GM18507 (cell line): Measurements from ENCODE around the gene FCN3.
"Not testable (repeated sequence)": the region's sequence is repeated elsewhere in the genome, so short reads cannot be mapped to it uniquely, and the experiment has no call there.

Experiments
- DNase-seq: peaks from one replicate; pipeline ENCODE4 v3.0.0; 2011; ENCODE audit warnings: low read depth; ENCODE audit not compliant: insufficient read length; ENCODE audit errors: extremely low spot score
- FAIRE-seq: peaks from 2 replicates; lab custom pipeline; 2011; peaks lifted over from hg19 to GRCh38; lab: Jason Lieb, UNC

Gene FCN3

DNA sequence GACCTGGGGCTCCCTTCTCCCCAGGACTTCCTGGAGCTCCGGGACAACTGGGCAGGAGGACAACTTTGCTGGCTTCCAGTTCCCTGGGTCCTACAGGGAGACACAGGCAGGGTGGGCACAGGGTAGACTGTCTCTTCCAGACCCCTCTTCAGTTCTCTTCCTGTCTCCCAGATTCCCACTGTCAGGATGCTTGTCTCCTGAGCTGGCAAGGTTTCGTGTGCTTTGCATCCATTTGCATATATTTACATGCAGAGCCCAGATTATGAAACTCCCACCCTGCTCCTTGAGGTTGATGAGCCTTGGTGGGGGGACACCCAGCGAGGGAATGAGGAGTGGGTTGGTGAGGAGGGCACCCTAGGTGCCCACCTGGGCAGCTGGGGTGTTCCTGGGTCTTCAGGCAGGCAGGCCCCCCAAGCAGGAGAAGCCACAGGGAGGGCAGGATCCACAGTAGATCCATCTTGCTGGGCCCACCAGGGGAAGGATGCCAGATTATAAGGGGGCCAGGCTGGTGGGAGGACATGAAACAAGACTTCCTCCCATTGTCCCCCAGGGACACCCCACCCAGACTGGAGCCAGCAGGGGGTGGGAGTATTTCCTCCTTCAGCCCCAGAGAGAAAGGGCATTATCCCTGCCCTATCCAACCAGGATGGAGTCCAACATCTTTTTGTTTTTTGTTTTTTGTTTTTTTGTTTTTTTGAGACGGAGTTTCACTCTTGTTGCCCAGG, at the start of gene FCN3:
TSS of gene FCN3 (minus strand) at position 463 of the 725 bp plus-strand sequence. CDS start at position 457, 6 bp downstream.
- no peak for FAIRE-seq

DNA sequence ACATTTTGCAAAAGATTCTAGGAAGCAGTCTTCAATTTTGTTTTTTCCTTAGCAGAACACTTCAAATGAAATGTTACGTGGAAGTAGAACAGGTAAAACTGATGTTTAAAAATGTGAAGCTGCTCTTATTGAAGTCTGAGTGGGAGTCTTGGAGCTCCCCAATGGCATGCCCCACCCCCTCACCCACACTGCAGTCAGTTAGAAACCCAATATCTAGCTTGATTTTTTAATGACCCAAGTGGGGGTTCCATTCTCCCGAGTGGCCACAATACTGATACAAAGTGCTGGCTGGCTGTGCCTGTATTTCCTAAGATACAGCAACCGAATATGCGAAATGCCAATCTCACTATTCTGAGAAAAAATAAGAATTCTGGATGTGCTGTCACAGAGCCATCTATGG, 49.1 kb upstream of the FCN3 start:
- DNase-seq (no peak), FAIRE-seq (no peak)

More for the DNA sequence above, at the start of gene FCN3:
- no peak for DNase-seq

DNA sequence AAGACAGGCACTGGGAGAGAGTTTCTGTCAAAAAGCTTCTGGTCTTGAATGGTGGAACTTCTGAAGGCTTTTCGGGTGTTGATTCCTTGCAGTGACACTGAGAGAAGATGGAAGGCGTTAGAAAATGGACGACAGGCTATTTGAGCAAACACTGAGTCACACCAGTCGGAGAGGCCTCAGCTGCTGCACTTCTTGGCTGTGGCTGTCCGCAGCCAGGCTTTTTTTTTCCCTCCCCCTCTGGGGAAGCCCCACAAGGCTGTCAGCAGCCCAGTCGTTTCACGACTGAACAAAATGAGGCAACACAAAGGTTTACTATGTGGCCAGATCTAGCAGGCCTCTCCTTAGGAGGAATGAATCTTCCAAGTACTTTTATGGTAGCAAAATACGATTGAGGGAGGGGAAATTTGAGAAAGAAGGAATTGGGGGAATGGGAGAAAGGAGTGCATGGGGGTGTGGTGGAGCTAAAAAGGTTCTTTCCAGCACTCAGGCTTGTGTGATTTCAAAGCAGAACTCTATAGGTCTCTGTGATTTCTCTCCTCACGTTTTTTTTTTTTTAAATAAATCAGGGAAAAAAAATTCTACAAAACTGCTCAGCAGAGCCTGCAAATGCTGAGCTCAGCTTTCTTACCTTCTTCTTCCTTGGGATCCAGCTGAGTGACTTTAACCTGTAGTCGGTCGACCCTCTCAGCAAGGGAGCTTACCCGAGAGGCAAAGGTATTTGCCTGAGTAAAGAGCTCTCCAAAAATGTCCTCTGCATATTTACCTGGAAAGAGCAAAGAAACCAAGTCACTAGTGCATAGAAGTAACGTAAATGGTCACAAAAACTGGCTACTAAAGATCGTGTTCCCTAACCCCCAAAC, 43.9 kb upstream of the FCN3 start:
- FAIRE-seq: peak; percentile 92
- DNase-seq: no peak

DNA sequence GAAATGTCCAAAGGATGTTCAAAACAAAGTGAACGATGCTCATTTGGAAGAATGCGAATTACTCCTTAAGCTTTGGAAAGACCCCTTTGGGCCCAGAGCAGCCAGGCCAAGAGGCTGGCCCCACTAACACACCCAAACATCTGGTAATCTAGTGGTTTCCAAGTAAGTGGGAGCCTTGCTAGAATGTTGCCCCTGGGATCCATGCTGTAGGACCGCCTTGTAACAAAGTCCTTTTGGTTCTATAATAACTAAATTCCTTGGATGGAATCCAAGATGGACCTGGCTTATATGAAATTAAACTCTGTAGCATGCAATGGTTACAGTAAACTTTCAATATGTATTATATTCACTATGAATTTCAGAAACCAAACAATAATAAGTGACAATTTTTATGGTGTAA, 43.1 kb upstream of the FCN3 start:
- FAIRE-seq (no peak), DNase-seq (no peak)

DNA sequence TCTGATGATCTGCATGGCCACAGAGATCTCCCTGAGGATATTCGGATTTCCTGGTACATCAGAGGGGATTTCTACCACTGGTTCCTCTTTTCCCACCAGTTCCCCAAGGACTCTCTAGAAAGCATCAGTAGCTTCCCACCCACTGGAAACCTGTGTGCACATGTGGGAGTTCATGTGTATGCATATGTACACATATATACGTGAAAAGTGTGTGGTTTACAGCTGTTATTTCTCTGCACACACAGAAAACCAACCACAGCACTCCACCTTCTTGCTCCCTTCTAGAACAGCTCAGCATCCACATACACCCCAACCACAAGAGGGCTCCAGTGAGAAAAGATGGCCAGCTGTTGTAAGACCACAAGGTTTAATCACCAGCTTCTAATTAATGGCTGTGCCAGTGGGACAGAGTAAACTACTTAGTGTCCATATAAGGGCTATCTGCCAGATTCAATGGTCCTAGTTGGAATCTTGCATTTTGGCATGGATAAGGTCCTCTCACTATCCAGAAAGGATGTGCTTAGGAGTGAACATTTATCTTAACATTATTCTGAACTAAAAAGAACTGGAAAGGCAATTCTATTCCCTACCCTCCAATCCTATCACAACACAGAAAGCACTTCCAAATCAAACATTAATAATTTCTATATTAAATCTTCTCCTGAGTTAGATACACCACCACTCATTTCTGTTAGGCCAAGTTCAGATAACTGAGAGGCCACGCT, 41.9 kb upstream of the FCN3 start:
- FAIRE-seq (peak; percentile 86), DNase-seq (no peak)

DNA sequence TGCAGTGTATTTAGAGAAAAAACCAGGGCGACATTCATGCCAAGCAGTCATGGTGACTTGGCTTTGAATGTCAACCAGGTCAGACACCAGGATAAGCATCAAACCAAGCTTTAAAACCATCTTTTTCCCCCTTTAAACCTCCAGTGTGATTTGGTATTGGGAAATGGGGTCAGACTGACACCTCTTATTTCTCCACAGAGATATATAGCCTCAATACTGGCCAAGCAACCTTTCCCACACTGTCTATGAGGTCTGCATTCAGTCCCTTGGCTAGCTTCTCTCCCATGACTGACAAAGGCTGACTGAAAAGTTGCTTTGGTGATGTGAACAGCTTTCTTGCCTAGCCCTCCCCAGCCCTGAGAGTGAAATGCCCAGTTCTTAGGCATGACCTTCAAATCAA, 39.5 kb upstream of the FCN3 start:
- no peak for DNase-seq
- FAIRE-seq: no peak

DNA sequence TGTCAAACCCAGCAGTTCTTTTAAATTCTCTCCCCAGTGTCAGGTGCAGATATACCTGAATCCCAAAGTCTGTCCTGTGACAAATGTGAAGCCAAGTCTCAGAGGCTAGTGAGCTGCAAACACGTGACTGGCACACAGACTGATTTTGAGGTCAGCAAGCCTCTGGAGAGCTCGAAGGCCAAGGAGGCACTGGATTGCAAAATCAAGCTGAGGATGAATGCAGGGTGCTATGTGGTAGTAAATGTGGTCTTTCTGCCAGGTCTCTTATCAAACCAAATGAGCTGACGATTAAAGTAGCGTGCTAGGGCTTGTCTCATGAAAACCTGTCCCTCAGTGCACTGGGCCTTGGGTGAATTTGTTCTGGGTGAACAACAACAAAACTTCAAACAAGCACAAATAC, 38.4 kb upstream of the FCN3 start:
- FAIRE-seq (no peak), DNase-seq (no peak)

DNA sequence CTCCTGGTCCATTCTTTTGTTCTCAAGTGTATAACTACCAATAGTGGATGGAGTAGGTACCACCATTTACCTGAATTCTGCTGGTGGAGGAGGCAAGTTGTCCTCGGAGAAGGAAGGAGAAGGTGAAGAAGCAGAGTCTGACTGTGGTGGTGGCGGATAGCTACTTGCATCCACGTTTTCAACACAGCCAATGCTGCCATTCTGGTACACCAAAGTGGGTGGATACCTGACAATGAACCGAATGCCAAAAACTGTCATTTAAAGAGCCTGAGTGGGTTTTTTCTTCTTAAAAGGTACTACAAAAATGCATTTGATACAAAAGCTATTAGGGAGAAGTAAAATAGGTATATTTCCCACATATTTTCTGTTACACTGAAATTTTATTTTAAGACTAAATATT, 37.9 kb upstream of the FCN3 start:
- FAIRE-seq (no peak), DNase-seq (no peak)

DNA sequence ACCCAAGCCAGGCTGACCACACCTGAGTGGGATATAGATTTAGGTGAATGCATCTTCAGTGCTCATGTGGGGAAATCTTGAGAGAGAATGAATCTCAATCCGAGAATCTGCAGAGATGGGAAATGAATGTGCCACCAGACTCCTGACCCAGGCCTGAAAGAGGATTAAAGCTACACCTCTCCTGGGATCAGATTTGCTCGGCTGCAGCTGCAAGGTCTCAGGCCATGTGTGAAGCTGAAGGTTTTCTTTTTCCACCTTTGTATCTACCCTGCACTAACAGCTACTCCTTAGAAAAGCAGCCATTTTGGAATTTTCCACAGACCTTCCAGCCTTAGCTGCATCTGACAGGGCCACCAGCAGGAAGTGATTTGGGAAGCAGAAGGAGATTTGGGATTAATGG, 36.1 kb upstream of the FCN3 start:
- no peak for FAIRE-seq
- DNase-seq: no peak

DNA sequence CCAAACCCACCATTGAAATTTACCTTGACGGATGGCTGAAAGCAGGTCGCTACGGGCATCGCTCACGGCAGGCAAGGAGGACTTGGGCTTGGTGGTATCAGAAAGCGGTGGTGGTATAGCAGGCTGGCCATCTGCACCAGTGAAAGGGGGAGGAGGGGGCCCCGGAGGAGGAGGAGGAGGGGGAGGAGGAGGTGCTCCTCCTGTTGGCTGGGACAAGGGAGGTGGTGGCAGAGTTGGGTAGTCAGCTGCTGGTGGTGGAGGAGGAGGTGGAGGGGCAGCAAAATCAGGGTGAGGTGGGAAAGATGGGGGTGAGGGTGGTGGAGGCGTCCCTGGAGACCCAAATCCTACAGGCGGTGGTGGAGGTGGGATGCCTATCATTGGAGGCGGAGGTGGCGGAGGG, 35.0 kb upstream of the FCN3 start:
- no peak for FAIRE-seq
- no peak for DNase-seq

DNA sequence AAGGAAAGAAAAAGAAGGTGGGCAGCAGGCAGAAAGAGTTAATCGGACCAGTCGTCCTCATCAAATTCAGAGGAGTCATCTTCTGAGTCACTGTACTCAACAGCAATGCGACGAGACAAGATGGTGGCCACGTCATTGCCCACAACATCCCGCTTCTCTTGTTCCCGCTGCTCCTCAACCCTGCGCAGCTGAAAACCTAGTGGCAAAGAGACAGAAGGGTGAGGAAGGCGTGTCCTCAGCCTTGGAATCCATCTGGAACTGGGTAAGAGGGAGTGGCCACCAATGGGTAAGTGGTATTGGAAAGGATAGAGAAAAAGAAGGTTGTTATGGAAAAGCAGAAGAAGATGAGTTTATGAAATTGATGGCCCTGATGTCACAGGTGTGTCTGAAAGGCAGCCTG, 33.5 kb upstream of the FCN3 start:
- FAIRE-seq: no peak
- DNase-seq: no peak

DNA sequence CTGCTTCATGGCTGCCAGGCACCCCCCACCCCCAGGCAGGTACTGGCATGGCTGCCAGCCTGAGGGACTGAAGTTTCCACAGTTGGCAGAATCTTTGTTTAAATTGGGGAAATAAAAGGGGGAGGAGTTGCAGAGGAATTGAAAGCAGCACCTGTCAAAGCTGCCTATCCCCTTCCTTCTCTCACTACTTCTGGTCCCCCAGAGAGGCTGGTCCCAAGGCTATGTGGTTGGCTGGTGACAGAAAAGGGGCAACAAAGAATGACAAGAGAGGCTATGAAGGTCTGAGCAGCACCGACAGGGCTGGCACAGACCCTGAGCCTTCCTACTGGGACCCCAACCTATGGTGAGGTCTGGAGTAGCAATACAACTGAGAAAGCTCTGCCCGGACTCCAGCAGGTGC, 32.2 kb upstream of the FCN3 start:
- DNase-seq, FAIRE-seq: not testable (repeated sequence)

DNA sequence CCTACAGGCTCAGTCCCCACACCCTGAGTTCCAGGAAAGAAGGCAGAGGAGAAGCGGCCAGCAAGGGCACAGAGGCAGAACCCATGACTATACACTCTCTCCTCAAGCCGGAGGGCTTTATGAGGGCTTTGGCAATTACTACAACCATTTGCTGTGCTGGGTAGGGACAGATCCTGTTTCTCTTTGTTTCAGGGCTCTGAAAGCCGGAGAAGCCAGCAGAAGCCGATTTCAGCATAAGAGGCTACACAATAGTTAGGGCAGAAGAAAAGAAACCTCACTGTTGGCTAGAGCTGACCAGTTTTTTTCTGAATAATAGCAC, 31.7 kb upstream of the FCN3 start:
- FAIRE-seq: no peak
- DNase-seq: no peak

DNA sequence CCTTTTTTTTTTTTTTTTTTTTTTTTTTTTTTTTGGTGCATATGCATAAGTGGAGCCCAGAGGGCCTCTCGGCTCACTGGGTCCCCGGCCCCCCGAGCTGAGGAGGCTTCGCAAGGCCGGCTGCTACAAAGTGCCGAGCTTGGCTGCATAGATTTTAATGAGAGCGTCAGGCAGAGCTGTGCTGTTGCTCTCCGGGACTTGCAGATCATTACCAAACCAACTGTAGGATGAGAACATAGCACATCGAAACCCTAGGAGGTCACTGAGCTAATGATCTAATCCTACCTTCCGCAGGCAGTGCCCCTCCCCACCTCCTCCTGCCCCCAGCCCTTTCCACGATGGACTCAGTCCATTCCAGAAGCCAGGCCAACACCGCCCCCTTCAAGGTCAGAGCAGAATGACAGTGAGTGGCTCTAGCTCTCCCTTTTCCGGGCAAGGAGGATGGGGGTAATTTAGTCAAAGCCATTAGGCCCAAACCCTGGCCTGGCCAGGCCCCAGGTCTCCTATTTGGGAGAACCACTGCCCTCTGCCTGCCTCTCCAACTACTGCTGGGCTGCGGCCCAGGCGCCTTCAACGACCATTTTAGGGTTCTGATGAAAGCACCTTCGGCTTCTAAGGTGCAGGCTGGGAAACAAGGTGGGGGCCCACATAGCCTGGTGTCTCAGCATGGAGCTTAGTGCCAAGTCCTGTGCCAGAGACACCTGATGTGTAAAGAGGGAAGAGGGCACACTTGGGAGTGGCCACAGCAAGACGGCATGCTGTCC, 31.2 kb upstream of the FCN3 start:
- DNase-seq, FAIRE-seq: not testable (repeated sequence)

DNA sequence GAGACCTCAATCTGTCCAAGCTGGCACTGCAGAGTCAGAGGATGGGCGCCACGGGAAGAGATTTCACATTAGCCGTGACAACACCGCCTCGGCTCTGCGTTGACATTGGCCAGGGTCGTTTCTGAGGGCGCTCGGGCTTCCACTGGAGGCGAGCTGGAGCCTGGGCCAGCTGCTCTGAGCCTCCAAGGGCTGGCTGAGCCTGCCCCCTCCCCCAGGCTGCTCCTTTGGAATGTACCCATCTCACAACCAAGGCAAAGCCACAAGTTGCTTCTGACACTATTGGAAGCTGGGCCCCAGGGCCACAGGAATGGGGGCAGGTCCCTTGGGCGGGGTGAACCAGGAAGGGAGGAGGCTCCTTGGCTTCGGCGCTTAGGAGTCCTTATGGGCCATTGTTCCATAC, 30.4 kb upstream of the FCN3 start:
- no peak for FAIRE-seq

DNA sequence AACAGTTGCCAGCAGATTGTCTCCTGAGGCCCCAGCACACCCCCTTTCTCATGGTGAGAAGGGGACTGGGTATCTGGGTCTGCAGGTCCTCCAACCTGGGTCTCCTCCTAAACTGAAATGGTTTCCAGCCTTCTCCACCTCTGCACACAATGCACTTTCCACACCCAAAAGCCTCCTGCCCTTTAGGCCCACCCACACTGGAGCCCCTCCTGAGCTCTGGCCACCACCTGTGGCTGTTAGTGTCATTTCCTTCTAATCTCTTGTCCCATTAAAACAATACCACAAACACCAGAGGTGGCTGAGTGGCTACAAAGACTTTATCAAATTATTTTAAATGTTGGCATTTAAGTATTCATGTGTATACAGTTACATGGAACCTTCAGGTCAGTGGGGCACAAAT, 29.3 kb upstream of the FCN3 start:
- no peak for FAIRE-seq
- DNase-seq: no peak

More for the DNA sequence above, 30.4 kb upstream of the FCN3 start:
- DNase-seq: no peak

DNA sequence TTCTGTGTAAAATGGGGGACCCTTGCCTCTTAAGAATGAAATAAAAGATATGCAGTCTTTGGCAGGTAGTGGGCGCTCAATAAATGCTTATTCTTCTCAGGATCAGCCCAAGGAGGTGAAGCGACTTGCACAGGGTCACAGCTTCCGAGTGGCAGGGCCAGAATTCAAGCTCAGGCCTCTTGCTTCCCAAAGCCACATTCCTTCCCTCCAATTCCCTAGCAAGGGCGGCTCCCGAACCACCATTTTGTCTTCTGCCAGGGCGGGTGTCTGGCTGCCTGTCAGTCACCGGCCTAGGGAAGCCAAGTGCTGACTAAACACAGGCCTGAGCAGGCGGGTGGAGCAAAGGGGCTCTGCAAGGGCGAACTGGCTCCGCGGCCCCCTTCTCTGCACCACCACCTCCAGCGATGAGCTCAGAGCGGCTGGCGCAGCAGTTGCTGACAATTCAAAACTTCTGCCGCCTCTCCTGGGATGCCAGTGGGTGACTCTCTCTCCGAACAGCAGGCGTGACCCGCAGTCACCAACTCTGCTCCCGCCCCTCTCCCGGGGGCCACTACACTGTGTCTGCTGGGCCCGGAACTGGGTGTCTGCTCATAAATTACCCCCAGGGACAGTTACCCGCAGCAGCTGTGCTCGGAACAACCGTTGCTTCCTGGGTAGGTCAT, 28.6 kb upstream of the FCN3 start:
- DNase-seq: peak; percentile 28

DNA sequence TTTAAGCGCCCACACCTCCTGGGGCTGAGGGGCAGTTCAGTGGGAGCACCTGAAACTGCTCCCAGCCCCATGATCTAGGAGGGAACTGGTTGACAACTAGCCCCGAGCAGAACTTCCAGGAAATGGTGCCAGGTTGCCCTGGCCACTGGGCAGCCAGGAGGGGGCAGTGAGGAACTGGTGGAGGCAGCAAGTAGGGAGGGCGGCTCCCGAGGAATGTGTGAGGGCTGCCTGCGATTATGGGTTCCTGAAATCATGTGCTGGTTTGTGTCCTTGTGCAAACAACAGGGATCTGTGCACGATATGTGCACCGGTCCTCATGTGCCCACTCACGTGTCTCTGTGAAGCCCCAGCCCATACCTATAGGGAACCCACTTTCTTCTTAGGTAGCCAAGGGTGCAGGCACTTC, 27.7 kb upstream of the FCN3 start:
- DNase-seq (no peak), FAIRE-seq (no peak)

More for the DNA sequence above, 28.6 kb upstream of the FCN3 start:
- FAIRE-seq: peak; percentile 61

DNA sequence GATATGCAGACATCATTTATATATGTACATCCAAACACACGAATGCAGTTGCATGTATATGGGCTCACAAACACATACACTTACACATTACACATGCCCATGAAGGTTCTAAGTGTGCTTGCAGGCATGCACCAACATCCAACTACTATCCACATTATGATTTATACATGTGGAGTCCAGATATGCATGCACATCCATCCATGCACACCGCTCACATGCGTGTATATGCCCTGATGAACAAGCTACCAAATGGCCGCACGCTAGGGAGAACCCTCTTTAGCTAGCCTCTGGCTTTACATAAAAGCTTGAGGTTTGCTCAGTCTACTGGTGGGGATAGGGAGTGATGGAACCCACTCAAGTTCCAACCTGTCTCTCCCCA, 26.3 kb upstream of the FCN3 start:
- DNase-seq (no peak), FAIRE-seq (no peak)
